HepG2 (cell line): Measurements from ENCODE around the gene USF2. TPM values are rescaled to one million over a fixed set of nuclear protein-coding genes. Genes with fewer than 3 reads are reported as not detected.

Experiments used
- CBX1 ChIP-seq: IDR thresholded peaks from one replicate; pipeline ENCODE4 v1.6.1; 2016; ENCODE audit warnings: antibody characterized with exemption, low read depth
- FOXJ3 ChIP-seq: sonication (generic); formaldehyde crosslinking; IDR thresholded peaks from 2 replicates; pipeline ENCODE4 v1.4.0; 2020; ENCODE audit warnings: missing genetic modification reagents, mild to moderate bottlenecking, borderline replicate concordance
- FOXP4 ChIP-seq: sonication (generic); formaldehyde crosslinking; IDR thresholded peaks from 2 replicates; pipeline ENCODE4 v1.4.0; 2020; ENCODE audit warnings: missing genetic modification reagents
- KDM2A ChIP-seq: sonication (generic); formaldehyde crosslinking; IDR thresholded peaks from 2 replicates; pipeline ENCODE4 v1.4.0; 2020; ENCODE audit warnings: low read depth, missing genetic modification reagents, borderline replicate concordance
- KIAA2018 ChIP-seq: sonication (generic); formaldehyde crosslinking; IDR thresholded peaks from 2 replicates; pipeline ENCODE4 v1.5.0; 2020; ENCODE audit warnings: mild to moderate bottlenecking, missing genetic modification reagents, borderline replicate concordance
- PHF5A ChIP-seq: IDR thresholded peaks from one replicate; pipeline ENCODE4 v1.6.1; 2018; ENCODE audit warnings: low read depth, missing genetic modification reagents; ENCODE audit not compliant: unreplicated experiment
- TEAD2 ChIP-seq: sonication (generic); formaldehyde crosslinking; IDR thresholded peaks from 2 replicates; pipeline ENCODE4 v1.9.0; 2021; ENCODE audit warnings: missing genetic modification reagents
- TFAP4 ChIP-seq: sonication (generic); IDR thresholded peaks from 2 replicates; pipeline ENCODE4 v1.6.1; 2016; ENCODE audit warnings: low read depth, borderline replicate concordance
- TOPORS ChIP-seq: sonication (generic); formaldehyde crosslinking; IDR thresholded peaks from 2 replicates; pipeline ENCODE4 v1.8.0; 2023; ENCODE audit warnings: mild to moderate bottlenecking, missing genetic modification reagents
- YEATS2 ChIP-seq: sonication (generic); formaldehyde crosslinking; IDR thresholded peaks from 2 replicates; pipeline ENCODE4 v1.4.0; 2020; ENCODE audit warnings: missing genetic modification reagents, borderline replicate concordance
- ZNF335 ChIP-seq: sonication (generic); formaldehyde crosslinking; IDR thresholded peaks from 2 replicates; pipeline ENCODE4 v1.4.0; 2020; ENCODE audit warnings: missing genetic modification reagents
- ZNF552 ChIP-seq: sonication (generic); formaldehyde crosslinking; IDR thresholded peaks from 2 replicates; pipeline ENCODE4 v1.9.0; 2022; ENCODE audit warnings: missing genetic modification reagents, mild to moderate bottlenecking, borderline replicate concordance
- ZNF777 ChIP-seq: sonication (generic); formaldehyde crosslinking; IDR thresholded peaks from 2 replicates; pipeline ENCODE4 v1.4.0; 2020; ENCODE audit warnings: missing genetic modification reagents
- polyA plus RNA-seq, 8 experiments: library from polyadenylated mRNA; depleted of rRNA in 3 of 8; stranded (reverse) in 7 of 8; unstranded in 1 of 8; fragments of >200 nt; fragmentation: Illumina TruSeq in 4 of 8; extraction: Trizol in 4 of 8; gene quantifications; 2 replicates each; pipeline versions ENCODE4 v1.2.1 to v1.2.3, GENCODE V29; 2011 to 2016; ENCODE audit warnings: low read depth in 4 of 8, missing spikeins in 1 of 8, mixed read lengths in 1 of 8; ENCODE audit not compliant: insufficient read depth in 1 of 8
- total RNA-seq, 5 experiments: library from RNA; depleted of rRNA; stranded (reverse); fragments of >200 nt; fragmentation: Illumina TruSeq; extraction: Trizol; gene quantifications; 2 replicates each; pipeline ENCODE4 v1.2.3, GENCODE V29; 2016; ENCODE audit warnings: low read depth in 1 of 5
- TF ChIP-seq, protein P1 (sequence below): sonication (generic); formaldehyde crosslinking; IDR thresholded peaks from 2 replicates; pipeline ENCODE4 v1.8.1; 2023; ENCODE audit warnings: missing genetic modification reagents, mild to moderate bottlenecking, borderline replicate concordance
- TF ChIP-seq, protein P2 (sequence below): sonication (generic); formaldehyde crosslinking; IDR thresholded peaks from 2 replicates; pipeline ENCODE4 v1.4.0; 2020; ENCODE audit warnings: missing genetic modification reagents

The USF2 gene
- total and polyA plus RNA-seq, 2 of the 13 experiments (the other 11 are each of a cell fraction or from before 2014, with no cell fraction given) = 54.9 to 106 TPM

DNA sequence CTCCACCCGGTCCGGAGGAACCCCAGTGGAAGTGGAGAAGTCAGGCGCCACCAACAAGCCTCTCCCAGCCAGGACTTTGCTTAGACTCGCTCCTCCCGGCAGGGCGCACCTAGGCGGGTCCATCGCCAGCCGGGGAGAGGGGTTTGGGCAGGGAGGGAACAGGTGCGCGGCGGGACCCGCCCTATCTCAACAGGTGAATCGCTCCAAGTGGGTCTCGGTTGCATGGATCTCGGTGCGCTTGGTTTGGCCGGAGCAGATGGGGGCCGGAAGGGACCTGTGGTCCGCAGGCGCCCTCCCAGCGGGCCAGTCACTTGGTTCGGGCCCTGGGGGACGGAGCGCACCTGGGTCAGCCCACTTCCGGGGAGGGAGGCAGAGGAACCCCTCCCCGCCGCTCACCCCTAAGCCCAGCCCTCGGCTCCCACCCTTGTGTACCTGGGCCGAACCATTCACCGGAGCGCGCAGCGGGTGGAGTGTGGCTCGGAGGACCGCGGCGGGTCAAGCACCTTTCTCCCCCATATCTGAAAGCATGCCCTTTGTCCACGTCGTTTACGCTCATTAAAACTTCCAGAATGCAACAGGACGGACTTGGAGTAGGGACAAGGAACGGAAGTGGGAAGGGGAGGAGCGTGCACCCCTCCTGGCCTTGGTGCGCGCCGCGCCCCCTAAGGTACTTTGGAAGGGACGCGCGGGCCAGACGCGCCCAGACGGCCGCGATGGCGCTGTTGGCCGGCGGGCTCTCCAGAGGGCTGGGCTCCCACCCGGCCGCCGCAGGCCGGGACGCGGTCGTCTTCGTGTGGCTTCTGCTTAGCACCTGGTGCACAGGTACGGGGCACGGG, 20.2 kb upstream of the USF2 start, which contains the start of gene LSR (continued):
- TF ChIP-seq TFAP4 = peak; percentile 62; the same call in 1 of the 2 replicates
- peak; percentile 99 for TF ChIP-seq ZNF777 (CRISPR knock-in tag)
- TF ChIP-seq, protein P1, sequence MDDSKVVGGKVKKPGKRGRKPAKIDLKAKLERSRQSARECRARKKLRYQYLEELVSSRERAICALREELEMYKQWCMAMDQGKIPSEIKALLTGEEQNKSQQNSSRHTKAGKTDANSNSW (CRISPR knock-in tag) = no peak
- TF ChIP-seq YEATS2 (CRISPR knock-in tag) = peak; percentile 85; the same call in 1 of the 2 replicates
- TF ChIP-seq PHF5A (CRISPR knock-in tag) = no peak
- peak; percentile 84; the same call in 1 of the 2 replicates for TF ChIP-seq TOPORS (CRISPR knock-in tag)
- TF ChIP-seq FOXP4 (CRISPR knock-in tag) = peak; percentile 71
- TF ChIP-seq KIAA2018 = peak; percentile 96
- peak; percentile 86; the same call in 1 of the 2 replicates for TF ChIP-seq KDM2A (CRISPR knock-in tag)
- peak; percentile 64 for TF ChIP-seq CBX1
- TF ChIP-seq ZNF335 (CRISPR knock-in tag) = no peak
- TF ChIP-seq TEAD2 (CRISPR knock-in tag) = peak; percentile 46; the same call in 1 of the 2 replicates
- TF ChIP-seq FOXJ3 (CRISPR knock-in tag) = no peak; the same call in 1 of the 2 replicates
- TF ChIP-seq, protein P2, sequence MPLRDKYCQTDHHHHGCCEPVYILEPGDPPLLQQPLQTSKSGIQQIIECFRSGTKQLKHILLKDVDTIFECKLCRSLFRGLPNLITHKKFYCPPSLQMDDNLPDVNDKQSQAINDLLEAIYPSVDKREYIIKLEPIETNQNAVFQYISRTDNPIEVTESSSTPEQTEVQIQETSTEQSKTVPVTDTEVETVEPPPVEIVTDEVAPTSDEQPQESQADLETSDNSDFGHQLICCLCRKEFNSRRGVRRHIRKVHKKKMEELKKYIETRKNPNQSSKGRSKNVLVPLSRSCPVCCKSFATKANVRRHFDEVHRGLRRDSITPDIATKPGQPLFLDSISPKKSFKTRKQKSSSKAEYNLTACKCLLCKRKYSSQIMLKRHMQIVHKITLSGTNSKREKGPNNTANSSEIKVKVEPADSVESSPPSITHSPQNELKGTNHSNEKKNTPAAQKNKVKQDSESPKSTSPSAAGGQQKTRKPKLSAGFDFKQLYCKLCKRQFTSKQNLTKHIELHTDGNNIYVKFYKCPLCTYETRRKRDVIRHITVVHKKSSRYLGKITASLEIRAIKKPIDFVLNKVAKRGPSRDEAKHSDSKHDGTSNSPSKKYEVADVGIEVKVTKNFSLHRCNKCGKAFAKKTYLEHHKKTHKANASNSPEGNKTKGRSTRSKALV = peak; percentile 59
- peak; percentile 52; the same call in 1 of the 2 replicates for TF ChIP-seq ZNF552 (CRISPR knock-in tag)
